Fibroblast of peridontal ligament (primary cell): ENCODE results near the gene TP53I13.

ENCODE experiments used
- DNase-seq: peaks from one replicate; pipeline ENCODE4 v3.0.0-alpha.2; 2010; ENCODE audit errors: extremely low read depth

Gene TP53I13

DNA sequence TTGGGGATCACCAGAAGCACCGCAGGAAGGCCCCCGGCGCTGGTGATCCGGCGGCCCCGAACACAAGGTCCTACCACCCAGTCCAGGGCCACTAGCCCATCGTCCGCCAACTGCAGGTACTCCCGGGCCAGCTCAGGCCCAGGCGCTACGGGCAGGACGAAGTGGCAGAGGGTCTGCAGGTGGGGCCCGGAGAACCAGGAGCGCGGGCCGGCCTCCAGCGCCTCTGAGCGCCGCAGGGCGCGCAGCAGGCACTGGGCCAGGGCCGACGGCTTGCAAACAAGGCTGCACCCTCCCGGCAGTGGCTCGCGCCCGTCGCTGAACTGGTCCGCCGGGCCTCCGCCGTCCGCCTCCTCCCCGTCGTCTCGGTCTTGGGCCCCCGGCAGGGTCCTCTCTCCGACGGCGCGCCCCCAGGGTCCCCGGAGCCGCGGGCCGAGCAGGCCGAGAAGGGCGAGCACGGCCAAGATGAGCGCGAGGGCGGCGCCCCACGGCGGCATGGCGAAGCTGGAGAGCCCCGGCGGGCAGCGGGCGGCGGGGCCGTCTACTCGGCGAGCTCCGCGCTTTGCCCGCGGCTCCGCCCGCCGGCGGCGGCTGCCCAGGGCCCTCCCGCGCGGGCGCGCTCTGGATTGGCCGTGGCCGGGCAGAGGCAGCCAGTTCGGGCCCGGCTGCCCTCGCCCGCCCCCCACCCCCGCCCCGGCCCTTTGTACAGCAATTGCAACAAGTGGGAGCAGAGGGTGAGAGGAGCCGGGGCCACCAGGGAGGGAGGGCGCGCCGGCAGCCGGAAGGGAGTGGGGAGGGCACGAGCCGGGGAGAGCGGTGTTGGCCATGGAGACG is 1.8 kb upstream of the TP53I13 start, which contains the start of gene ABHD15:
Gene ABHD15, minus strand, starts transcription at position 565 of the 831 bp plus-strand sequence. Its CDS starts 71 bp downstream, at position 494.
- peak; percentile 59 for DNase-seq

DNA sequence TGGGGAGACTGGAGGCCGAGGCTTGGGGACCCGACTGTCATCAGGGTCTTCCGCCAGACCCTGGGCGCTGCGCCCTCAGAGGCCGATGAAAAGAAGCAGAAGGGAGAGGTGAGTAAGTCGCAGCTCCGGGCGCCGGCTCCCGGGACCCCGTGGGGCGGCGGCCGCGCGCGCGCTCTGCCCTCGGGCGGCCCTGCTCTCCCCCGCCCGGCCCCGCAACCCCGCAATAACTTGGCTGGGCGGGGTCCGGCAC is 1.3 kb upstream of the TP53I13 start:
- DNase-seq = no peak

DNA sequence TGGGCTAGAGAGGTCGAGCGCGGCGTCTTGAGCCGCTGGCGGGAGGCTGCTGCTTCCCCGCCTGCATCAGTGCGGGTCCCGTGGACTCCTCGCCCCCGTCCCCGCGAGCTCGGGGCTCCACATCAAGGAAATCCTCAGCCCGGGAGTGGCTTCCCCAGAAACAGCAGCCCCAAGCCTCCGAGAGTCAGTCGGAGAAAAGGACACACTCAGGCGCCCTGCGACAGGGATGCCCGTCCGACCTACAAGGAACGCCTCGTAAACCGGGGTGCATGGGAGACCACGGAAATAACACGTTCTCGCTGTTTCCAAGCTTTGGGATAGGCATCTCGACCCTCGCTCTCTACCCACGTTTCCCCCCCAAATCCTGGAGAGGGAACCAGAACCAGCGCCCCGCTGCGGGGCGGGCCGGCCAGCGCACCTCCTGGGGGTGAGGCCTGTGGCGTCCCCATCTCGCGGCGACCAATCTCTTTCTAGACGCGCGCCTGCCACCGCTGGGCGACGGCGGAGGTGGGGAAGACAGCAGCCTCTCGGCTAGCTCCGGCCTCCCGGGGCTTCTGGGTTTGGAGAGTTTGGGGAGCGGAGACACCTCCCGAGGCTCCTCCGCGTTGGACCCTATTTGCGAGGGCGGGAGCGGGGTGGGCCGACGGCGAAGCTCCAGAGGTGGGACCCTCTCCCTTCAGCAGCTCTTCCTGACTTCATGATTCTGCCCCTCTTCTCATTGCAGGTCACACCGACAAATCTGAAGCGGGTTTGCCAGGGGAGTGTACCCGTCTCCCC is 759 bp upstream of the TP53I13 start:
- no peak for DNase-seq

DNA sequence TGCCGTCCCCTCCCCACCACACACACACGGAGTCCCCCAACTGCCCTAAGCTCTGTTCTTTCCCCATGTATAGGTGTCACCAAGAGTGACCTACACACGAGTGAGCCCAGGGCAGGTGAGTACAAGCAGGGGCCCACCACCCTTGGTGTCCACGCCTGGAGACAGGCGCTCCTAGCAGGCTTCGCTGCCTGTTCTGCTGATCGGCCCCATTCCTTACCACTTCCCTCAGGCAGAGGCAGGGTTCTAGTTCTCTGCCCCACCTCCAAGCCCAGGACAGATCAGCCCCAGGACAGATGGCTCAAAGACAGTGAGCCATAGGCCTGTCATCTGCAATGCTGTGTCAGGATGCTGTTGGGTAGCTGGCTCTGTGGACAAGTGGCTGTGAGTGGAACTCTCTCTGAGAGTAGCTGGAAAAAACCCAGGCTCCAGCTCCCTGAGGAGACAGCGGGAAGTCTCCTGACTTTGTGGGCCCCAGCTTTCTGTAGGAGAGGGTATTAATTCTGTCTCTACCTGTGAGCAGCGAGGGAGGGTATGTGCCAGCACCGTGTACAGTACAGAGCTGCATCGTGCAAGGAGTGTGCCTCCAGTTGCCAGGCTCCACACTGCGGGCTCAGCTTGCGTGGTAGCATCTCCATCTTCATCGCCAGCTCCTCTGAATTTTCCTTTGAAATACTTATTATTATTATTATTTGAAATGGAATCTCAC is 897 bp downstream of the TP53I13 start:
- DNase-seq = no peak

DNA sequence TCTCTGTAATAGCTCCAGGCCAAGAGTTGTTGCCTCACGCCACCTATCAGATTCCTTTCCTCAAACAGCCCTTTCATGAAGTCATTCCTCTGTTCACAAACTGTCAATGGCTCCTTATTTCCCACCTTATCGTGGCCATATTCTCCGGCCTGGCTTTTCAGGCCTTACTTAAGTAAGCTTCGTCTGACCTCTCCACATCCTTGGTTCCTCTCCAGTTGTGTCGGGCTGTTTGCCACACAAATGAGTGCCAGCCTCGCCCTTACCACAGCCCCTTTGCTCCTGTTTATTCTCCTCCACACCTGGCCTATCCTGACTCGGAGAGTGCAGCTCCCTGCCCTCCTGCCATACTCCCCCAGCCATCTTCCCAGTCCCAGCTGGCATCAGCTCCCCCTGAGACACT is 2.0 kb downstream of the TP53I13 start:
- DNase-seq = no peak

DNA sequence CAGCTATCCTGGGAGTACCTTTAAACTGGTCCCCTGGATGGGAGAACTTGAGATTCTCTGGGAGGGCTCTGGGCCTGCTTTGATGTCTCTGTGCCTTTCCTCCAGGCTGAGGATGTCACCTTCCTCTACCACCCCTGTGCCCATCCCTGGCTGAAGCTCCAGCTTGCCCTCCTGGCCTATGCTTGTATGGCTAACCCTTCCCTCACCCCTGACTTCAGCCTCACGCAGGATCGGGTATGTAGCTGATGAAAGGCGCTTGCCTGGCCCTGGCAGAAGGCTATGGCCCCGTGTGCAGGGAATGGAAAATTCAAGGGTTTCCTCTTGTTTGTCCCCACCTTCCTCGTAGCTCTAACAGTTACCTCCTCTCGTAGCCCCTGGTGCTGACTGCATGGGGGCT is 3.0 kb downstream of the TP53I13 start:
- DNase-seq = no peak

DNA sequence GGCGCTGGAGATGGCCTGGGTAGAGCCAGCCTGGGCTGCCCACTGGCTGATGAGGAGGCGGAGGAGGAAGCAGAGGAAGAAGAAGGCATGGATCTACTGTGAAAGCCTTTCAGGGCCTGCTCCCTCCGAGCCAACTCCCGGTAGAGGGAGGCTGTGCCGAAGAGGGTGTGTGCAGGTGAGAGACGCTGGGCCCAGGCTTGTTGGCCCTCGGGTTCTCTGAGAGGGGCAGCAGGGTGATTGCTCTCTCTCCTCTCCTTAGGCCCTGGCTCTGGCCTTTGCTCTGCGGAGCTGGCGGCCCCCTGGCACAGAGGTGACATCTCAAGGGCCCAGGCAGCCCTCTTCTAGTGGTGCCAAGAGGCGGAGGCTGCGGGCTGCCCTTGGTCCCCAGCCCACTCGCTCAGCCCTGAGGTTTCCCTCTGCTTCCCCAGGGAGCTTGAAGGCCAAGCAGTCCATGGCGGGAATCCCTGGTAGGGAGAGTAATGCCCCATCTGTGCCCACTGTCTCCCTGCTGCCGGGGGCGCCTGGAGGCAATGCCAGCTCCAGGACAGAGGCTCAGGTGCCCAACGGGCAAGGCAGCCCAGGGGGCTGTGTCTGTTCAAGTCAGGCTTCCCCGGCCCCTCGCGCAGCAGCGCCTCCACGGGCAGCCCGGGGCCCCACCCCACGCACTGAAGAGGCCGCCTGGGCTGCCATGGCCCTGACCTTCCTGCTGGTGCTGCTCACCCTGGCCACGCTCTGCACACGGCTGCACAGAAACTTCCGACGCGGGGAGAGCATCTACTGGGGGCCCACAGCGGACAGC is 3.6 kb downstream of the TP53I13 start:
- DNase-seq = no peak

DNA sequence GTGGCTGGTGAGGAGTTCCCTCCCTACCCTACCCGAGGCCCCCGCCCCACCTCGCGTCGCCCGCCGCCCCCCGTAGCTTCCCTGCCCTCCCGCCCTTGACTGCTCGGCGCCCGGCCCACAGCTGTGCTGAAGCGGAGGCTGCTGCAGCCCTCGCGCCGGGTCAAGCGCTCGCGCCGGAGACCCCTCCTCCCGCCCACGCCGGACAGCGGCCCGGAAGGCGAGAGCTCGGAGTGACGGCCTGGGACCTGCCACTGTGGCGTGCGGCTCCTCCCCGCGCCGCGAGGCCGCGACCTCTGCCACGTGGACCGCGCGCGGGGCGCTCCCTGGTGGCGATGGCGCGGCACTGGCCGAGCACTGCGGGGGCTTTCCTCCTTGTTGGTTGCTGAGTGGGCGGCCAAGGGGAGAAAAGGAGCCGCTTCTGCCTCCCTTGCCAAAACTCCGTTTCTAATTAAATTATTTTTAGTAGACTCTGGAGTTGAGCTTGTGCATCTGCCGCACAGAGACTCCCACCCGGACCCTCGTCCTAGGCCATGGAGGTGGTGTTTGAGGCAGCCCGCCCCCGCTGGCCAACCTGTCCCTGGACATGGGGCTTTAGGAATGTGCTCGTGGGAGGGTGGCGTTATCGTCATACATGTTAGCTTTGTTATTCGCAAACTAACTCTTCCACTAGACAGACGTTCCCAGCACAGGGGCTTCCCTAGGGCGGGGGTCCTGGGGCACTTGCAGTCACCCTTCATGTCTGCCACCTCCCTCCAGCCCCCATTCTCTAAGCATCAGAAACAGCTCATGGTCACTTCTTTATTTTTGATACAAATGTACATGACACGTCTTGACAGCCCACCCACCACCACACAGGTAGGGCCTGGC is 4.4 kb downstream of the TP53I13 start:
- peak; percentile 38 for DNase-seq

DNA sequence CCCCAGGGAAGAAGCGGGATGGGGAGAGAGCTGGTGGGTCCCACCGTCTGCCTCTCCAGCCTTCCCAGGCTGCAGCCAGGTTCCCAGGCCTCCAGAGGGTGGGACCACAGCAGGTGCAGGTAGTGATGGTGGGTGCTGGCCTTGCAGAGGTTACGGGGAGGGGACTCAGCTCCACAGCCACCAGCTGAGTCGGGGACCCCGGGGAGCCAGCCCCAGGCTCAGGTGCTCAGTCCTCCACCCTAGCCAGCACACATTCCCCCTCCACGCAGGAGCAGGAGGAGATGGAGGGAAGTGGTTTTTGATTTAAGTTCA is 5.0 kb downstream of the TP53I13 start:
- DNase-seq = no peak

DNA sequence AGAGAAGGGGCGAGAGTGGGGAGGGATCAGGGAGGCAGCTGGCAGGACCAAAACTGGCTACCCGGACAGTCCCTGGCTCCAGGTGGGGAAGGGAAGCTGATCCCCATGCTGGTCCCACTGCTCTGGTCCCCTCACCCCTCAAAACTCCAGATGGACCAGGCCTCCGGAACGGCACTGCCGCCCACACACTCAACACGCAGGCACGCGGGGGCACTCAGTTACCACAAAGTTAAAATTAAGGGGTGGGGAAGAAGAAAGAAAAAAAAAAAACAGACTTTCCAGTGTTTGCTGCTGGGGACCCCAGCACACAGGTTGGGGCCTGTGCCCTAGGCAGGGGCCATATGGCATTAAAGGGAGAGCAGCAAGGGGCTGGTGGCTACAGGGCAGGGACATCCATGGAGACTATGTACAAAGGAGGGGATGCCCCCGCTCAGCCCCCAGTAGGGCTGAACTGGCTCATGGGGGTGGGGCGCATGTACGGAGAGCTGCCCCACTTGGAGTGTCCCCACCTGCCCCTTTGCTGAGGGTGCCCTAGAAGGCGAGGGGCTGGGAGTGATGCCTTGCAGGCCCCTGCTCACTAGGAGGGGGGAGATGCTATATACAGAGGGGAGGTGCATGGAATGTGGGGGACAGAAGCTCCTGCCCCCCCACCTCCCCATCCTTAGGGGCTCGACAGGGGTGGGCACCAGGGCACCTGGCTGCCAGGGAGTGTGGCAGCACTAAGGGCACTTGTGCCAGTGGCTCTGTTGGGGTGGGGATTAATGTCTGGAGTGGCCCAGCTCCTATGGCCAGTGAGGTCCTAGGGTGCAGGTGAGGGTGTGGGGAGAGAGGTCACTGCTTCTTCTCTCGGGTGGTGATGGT is 5.6 kb downstream of the TP53I13 start:
- DNase-seq = no peak

DNA sequence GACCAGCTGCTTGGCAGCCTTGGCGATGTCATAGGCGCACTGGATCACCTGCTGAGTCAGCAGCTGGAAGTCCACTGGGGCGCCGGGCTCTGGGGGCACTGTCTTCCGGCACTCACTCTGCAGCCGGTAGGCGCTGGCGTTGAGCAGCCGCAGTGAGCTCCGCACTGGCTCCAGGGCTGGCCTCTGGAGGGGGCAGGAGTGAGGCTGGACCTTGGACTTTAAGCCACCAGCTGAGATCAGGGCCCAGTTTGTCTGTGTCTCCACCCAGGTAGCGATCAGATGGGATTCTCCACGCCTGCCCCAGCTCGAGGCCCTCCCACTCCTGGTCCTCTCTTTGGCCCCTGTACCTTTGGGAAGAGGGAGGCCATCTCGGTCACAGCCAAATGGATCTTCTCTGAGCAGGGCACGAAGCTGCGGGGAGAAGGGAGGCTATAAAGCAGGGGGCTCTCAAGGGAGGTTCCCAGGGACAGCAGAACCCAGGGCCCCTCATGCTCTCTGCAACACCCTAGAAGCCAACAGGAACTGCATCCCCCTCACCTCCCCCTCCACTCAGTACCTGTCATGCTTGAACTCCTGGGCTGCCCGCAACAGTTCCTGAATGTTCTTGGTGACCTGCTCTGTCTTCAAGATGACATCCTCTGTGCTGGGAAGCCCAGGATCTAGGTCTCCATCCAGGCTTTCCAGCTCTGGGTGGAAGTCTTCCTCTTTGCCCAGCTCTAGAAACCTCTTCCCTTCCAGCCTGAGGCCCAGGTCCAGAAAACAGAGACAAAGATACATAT is 6.4 kb downstream of the TP53I13 start:
- no peak for DNase-seq

DNA sequence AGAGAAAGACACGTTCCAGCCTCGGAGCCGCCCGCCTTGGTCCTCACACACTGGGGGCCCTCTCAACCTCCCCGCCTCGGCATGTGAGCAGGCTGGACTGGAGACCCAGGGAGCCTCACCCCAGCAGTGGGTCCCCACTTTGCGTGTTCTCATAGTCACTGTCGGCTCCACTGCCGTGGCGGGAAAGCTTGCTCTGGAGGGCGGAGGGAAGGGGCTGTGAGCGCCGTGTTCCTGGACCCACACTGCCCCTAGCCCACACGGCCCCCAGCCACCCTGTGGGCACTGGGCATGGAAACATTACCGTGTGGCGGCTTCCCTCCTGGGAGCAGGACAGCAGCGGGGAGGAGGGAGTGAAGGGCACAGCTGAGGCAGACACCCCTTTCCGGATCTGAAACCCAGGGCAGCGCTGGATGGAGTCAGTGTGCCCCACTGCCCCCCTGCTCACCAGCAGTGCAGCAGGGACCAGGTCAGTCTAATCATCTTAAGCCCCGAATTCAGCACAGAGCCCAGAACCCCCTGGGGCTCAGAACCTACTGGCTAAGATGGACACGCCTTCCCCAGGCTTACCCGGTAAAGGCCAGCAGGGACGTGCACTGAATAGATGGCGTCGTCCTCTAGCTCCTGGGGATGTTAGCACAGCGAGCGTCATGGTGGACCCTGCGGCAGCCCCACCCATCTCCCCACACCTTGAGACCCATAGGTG is 7.2 kb downstream of the TP53I13 start:
- no peak for DNase-seq

DNA sequence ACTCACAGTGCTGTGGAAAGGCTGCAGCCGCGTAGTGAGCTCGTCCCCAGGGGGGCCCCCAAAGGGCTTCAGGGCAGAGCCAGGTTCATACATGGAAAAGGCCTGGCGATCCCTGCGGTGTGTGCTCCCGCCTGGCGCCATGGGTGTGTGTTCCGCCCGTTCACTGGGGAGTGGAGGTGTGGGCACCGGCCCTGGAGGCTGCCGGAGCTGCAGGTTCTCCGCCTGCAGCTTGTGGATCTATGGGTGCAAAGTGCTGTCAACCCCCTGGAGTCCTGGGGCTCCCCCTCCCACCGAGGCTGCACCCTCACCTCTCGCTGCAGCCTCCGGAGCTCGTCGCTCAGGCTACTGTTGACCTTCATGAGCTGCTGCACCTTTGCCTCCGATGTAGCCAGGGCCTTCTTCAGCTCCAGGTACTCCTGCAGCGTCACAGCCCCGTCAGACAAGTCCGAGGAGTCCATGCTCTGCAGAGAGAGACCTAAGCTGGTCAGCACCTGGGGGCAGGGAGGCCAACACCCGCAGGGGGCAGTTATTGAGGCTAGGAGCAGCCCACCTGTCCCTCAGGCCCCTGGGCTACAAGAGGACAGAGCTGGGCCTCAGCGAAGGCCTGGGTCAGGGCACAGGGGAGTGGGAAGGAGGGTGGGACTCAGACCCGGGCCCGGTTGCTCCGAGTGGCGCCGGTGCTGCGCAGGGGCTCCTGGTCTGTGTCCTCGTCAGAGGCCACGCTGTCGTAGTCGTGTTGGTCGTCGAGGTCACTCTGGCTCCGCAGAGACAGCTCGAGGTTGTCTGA is 7.9 kb downstream of the TP53I13 start:
- no peak for DNase-seq

DNA sequence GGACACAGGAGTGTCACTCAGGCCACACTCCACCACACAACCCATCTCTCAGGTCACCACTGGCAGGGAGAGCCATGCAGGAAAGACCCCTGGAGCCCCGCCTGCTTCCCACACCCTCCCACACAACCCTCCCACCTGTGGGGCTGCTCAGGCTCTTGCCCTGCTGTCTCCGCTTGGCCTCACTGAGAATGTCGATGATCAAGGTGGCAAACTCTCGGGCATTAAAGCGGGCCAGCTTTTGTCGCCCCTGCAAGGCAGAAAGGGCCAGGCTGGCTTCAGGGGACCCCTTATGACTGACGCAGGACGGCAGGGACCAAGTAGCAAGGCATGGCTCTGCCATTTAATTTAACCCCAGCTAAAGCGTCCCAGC is 8.5 kb downstream of the TP53I13 start:
- DNase-seq = no peak

DNA sequence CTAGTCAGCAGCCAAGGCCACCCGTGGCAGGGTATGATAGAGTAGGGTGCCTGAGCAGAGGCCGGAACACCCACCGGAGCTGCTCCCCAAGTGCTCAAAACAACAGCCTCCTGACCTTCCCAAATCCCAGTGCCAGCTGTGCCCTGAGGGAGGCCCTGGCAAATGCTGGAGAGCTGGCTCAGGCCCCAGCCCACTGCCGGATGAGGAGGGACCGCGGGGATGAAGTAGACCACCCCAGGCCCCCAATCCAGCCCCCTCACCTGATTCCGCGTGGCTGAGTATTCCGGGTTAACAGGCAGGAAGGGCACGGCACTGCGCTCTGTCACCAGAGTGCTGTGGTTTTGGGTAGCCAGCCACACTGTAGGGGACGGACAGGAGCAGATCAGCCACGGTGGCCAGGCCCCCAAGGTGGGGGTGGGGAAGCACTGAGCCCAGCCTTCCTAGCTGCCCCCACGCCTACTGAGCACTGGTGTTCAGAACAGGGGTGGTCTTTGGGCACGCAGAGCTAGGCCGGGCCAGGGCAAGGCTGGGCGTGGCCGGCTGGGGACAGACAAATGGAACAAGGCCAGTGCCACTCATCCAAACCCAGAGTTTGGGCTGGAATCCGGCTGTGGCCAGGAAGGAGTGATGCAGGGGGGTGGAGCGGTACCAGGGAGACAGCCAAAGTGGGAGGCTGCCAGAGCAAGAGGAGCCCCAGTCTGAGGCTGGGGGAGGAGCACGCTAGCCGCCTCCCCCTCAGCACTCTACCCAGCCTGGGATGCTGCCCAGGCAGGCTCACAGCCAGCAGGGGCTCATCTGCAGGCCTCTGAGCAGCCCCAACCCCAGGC is 9.1 kb downstream of the TP53I13 start:
- peak; percentile 62 for DNase-seq

DNA sequence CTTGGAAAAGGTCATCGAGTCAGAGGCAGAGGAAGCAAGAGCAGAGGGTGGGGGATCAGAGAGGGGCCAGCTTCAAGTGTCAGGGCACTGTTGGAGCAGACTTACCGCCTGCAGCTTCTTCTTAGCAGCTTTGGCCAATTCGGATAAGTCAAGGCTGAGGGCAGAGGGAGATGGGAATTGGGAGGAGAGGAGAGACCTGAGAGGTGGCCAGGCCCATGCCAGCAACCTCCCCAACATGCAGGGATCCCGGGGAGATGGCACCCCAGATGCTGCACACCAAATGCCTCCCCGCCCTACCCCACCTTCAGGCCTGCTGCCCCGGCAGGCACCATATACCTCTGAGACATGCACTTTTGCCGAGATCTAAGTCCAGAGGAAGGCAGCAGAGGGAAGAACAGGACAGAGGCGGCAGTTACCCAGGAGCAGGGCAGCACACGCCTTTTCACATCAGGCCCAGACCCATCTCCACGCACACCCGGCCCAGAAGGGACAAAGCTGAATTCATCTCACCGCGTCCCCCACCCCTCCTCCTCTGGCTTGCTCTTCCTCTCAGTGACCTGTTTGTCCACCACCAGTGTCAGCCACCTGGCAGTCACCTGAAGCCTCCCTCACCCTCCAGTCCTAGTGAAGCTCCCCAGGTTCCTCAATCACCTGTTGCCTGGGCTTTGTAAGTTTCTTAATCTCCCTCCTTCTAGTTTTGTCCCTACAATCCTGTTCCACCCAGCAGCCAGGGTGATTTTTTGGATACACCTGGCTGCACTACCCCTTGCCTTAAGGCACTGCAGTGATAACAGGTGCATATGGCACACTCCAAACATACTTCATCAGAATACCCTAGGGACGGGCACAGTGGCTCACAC is 10.4 kb downstream of the TP53I13 start:
- DNase-seq = no peak
